ENCODE results near the gene FCN2. TPM values are rescaled to one million over a fixed set of nuclear protein-coding genes. Genes with fewer than 3 reads are reported as not detected.

The FCN2 gene
- total RNA-seq, 1 donor from 2014 or later: 1.0 TPM

DNA sequence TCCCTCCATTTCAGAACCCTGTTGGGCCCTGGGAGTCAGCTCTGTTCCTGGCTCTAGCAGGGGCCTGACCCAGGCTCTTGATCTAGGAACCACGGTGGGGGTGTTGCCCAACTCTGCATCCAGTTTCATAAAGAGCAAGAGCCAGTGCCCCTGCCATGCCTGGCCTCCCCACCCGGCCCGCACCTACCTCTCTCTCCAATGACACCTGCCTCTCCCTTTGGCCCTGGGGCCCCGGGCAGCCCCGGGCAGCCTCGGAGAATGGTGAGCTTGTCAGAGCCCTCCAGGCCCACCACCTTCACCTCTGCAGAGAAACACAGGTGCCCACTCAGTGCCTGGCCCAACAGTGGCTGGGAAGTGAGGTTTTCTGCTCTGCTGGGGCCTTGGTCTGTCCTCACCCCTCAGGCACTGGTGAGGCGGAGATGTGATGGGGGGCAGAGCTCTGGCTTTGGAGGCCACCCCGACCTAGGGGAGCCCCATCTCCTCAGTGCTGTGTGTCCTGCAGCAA, 35.6 kb downstream of the FCN2 start:
- Histone ChIP-seq H3K9ac (ENCODE audit: low read depth in 1 of 3, low read length in 3 of 3) (no peak overlapping the region), H3K4me3 (ENCODE audit: low read length in 3 of 3) (no peak overlapping the region), H3K36me3 (ENCODE audit: control insufficient read depth in 3 of 3, insufficient read depth in 3 of 3, low read length in 3 of 3) (no peaks in the 10 kb centered on the region), H3K27me3 (ENCODE audit: control insufficient read depth in 3 of 3, insufficient read depth in 3 of 3, low read length in 3 of 3) (peaks cover 23 to 36% (median 33%) of the 10 kb centered on the region in 3 donors), H3K4me1 (ENCODE audit: control insufficient read depth in 3 of 3, insufficient read depth in 3 of 3, low read length in 3 of 3) (no peaks in the 10 kb centered on the region), H3K27ac (ENCODE audit: low read depth, low read length) (no peak overlapping the region), H3K9me3 (ENCODE audit: control insufficient read depth in 3 of 3, low read length in 3 of 3) (peaks cover 0 to 4% (median 0%) of the 10 kb centered on the region in 3 donors)

DNA sequence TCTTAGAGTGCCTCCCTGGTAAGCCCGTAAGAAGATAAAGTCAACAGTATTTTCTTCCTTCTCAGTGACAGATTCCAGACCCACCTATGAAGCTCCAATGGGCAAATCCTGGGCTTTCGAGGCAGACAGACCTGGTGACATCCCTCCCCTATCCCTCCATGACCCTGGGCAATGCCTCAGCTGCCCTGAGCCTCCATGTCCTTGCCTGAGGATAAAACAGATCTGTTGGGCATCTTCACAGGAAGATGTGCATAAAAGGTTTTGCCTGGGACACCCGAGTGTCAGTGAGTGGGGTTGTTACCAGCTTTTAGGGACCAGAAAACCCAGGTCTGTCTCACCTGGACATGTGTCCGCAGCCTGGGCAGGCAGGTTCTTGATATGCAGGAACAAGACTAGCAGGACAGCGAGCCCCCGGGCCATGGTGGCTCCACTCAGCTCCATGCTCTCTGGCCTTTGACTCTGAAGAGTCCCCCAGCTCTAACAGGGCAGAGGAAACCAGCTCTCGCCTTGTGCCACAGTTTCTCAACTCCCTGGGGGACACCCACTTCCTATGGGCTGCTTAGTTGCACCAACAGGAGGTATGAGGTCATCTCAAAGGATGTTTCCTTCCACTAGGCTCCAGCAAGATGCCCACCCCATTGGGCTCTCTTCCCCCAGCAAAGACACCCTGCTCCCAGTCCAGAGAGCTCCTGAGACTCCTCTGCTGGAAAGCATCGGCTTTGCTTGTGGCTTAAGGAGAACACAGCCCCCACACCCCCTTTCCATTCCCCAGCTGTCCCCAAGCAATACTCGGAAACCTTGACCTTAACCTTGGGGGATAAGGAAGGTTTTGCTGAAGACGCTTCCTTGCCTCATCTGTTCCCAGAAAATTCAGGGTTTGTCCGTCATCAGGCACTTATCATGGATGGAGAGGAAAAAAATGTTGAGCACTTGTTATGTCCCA, 37.1 kb downstream of the FCN2 start, which contains the start of gene FCN1:
Gene FCN1 (minus strand): TSS at position 482 of the 943 bp plus-strand sequence. CDS start 41 bp downstream, at position 441.
- no peak within 1 kb of the TSS for H3K27ac ChIP-seq (ENCODE audit: low read depth, low read length)
- no peak within 1 kb of the TSS for H3K4me3 ChIP-seq (ENCODE audit: low read length in 3 of 3)

DNA sequence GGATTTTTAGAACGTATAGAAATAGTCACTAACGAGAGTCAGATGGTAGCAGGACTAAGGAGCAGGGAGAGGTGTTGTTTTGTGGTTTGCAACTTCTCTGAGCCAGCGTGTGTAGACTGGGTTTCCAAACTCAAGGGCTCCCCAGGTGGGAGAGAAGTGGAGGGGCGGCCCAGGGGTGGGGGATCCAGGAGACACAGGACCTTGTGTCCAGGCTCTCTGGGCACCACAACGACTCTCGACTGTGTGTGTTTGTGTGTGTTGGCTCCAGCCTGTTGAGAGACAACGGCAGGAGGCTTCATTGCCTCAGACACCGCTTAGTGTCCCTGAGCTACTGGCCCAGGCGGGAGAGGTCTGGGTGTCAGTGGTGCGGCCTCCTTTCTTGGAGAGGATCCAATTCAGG, 38.0 kb downstream of the FCN2 start:
- no peak overlapping the region for H3K27ac ChIP-seq (ENCODE audit: low read depth, low read length)
- no peaks in the 10 kb centered on the region for H3K4me1 ChIP-seq (ENCODE audit: control insufficient read depth in 3 of 3, insufficient read depth in 3 of 3, low read length in 3 of 3)
- H3K36me3 ChIP-seq (ENCODE audit: control insufficient read depth in 3 of 3, insufficient read depth in 3 of 3, low read length in 3 of 3): no peaks in the 10 kb centered on the region
- H3K27me3 ChIP-seq (ENCODE audit: control insufficient read depth in 3 of 3, insufficient read depth in 3 of 3, low read length in 3 of 3): peaks cover 13 to 26% (median 22%) of the 10 kb centered on the region in 3 donors
- H3K9ac ChIP-seq (ENCODE audit: low read depth in 1 of 3, low read length in 3 of 3): no peak overlapping the region
- H3K9me3 ChIP-seq (ENCODE audit: control insufficient read depth in 3 of 3, low read length in 3 of 3): peaks cover 0 to 4% (median 0%) of the 10 kb centered on the region in 3 donors
- no peak overlapping the region for H3K4me3 ChIP-seq (ENCODE audit: low read length in 3 of 3)

More for the DNA sequence above, 37.1 kb downstream of the FCN2 start, which contains the start of gene FCN1:
- peaks cover 0 to 4% (median 0%) of the 10 kb centered on the region in 3 donors for H3K9me3 ChIP-seq (ENCODE audit: control insufficient read depth in 3 of 3, low read length in 3 of 3)
- peaks cover 15 to 27% (median 27%) of the 10 kb centered on the region in 3 donors for H3K27me3 ChIP-seq (ENCODE audit: control insufficient read depth in 3 of 3, insufficient read depth in 3 of 3, low read length in 3 of 3)
- H3K9ac ChIP-seq (ENCODE audit: low read depth in 1 of 3, low read length in 3 of 3): no peak within 1 kb of the TSS
- H3K4me1 ChIP-seq (ENCODE audit: control insufficient read depth in 3 of 3, insufficient read depth in 3 of 3, low read length in 3 of 3): no peaks in the 10 kb centered on the region
- no peaks in the 10 kb centered on the region for H3K36me3 ChIP-seq (ENCODE audit: control insufficient read depth in 3 of 3, insufficient read depth in 3 of 3, low read length in 3 of 3)

DNA sequence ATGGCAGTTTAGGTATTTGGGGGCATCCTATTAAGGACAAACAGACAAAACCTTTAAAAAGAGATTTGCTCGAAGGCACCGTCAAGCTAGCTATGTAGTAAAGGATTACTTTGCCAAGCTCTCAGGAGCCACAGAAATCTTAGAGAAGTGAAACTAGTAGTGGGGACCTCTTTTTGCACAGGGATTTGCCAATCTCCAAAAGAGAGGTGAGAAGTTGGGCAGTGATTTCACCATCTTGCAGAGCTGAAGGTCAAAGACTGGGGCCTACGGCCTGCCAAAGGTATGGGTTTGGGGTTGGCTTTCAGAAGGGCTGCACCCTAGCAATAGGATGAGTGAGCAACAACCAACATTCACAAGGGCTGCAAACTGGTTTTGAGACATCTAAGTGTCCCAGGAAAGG, 38.7 kb downstream of the FCN2 start:
- H3K36me3 ChIP-seq (ENCODE audit: control insufficient read depth in 3 of 3, insufficient read depth in 3 of 3, low read length in 3 of 3): no peaks in the 10 kb centered on the region
- peaks cover 0 to 4% (median 0%) of the 10 kb centered on the region in 3 donors for H3K9me3 ChIP-seq (ENCODE audit: control insufficient read depth in 3 of 3, low read length in 3 of 3)
- H3K27me3 ChIP-seq (ENCODE audit: control insufficient read depth in 3 of 3, insufficient read depth in 3 of 3, low read length in 3 of 3): peaks cover 13 to 27% (median 23%) of the 10 kb centered on the region in 3 donors
- no peak overlapping the region for H3K27ac ChIP-seq (ENCODE audit: low read depth, low read length)
- H3K4me1 ChIP-seq (ENCODE audit: control insufficient read depth in 3 of 3, insufficient read depth in 3 of 3, low read length in 3 of 3): no peaks in the 10 kb centered on the region
- no peak overlapping the region for H3K9ac ChIP-seq (ENCODE audit: low read depth in 1 of 3, low read length in 3 of 3)
- no peak overlapping the region for H3K4me3 ChIP-seq (ENCODE audit: low read length in 3 of 3)

DNA sequence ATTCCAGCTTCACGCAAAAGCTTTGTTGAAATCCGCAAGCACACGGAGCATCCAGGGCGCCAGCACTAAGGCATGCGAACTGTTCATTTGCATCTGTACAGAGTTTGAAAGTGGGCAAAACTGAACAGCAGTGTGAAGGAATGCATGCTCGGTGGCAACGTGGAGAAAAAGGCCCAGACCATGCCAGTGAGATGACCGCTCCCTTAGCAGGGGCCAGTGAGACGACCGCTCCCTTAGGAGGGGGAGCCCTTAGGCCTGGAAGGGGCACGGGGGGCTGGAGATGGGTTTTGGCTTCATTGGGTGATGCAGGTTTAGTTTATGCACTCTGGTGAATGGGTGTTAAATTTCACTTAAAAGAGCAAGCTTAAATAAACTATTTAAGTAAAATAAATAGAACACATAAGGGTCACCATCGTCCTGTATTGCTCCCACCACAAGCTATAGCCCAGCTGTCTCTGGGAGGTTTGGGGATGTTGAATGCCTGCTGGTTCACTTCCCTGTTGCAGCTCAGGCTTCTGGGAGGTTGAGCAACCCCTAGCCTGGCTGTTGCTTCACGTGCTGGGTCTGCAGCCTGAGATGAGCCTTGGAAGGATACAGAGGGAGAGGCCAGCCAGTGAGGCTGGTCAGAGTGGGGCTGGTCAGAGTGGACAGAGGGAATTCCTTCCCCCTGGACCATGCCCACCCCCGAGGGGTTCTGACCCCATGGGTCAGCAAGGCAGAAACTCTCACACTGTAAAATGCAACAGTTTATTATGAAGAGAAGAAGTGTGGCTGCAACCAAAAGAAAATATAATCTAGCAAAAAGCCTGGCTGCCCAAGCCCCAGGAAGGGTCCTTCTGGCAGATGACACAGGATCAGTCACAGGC, 41.7 kb downstream of the FCN2 start:
- no peak overlapping the region for H3K27ac ChIP-seq (ENCODE audit: low read depth, low read length)
- no peaks in the 10 kb centered on the region for H3K36me3 ChIP-seq (ENCODE audit: control insufficient read depth in 3 of 3, insufficient read depth in 3 of 3, low read length in 3 of 3)
- H3K4me1 ChIP-seq (ENCODE audit: control insufficient read depth in 3 of 3, insufficient read depth in 3 of 3, low read length in 3 of 3): no peaks in the 10 kb centered on the region
- H3K27me3 ChIP-seq (ENCODE audit: control insufficient read depth in 3 of 3, insufficient read depth in 3 of 3, low read length in 3 of 3): peaks cover 7 to 12% (median 11%) of the 10 kb centered on the region in 3 donors
- peaks cover 0 to 4% (median 0%) of the 10 kb centered on the region in 3 donors for H3K9me3 ChIP-seq (ENCODE audit: control insufficient read depth in 3 of 3, low read length in 3 of 3)
- H3K9ac ChIP-seq (ENCODE audit: low read depth in 1 of 3, low read length in 3 of 3): no peak overlapping the region
- no peak overlapping the region for H3K4me3 ChIP-seq (ENCODE audit: low read length in 3 of 3)

DNA sequence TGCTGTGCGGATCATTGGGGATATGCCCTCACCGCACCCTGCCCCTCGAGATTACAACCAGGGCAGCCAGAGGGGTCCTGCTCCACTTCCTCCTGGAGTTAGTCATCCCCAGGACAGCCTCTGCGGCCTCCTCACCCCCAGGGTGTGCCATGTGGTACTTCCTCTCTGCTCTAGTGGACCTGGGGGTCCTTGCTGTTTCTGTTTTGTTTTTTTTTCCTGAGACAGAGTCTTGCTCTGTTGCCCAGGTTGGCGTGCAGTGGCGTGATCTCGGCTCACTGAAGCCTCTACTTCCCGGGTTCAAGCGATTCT, 42.3 kb downstream of the FCN2 start:
- Histone ChIP-seq H3K9ac (ENCODE audit: low read depth in 1 of 3, low read length in 3 of 3) (no peak overlapping the region), H3K9me3 (ENCODE audit: control insufficient read depth in 3 of 3, low read length in 3 of 3) (peaks cover 0 to 4% (median 0%) of the 10 kb centered on the region in 3 donors), H3K4me1 (ENCODE audit: control insufficient read depth in 3 of 3, insufficient read depth in 3 of 3, low read length in 3 of 3) (no peaks in the 10 kb centered on the region), H3K4me3 (ENCODE audit: low read length in 3 of 3) (no peak overlapping the region), H3K27me3 (ENCODE audit: control insufficient read depth in 3 of 3, insufficient read depth in 3 of 3, low read length in 3 of 3) (peaks cover 6 to 7% (median 7%) of the 10 kb centered on the region in 3 donors), H3K36me3 (ENCODE audit: control insufficient read depth in 3 of 3, insufficient read depth in 3 of 3, low read length in 3 of 3) (no peaks in the 10 kb centered on the region), H3K27ac (ENCODE audit: low read depth, low read length) (no peak overlapping the region)

DNA sequence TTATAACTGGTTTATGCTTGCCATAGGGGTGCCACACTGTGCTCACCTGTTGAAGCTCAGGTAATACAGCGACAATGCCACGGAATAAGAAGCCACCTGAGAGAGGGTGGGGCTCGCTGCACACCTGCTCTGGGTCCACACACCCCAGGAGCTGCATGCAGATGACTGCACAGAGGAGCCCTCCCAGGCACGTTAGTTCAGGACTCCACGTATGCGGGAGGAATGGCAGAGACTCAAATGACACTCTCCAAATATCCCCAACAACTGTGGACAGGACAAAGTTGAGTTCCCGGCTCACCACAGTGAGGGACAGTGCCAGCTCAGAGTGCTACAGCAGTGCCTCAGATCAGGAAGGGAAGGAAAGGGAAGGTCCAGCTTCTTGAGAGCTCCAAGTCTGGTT, 42.9 kb downstream of the FCN2 start:
- Histone ChIP-seq H3K36me3 (ENCODE audit: control insufficient read depth in 3 of 3, insufficient read depth in 3 of 3, low read length in 3 of 3) (no peaks in the 10 kb centered on the region), H3K4me1 (ENCODE audit: control insufficient read depth in 3 of 3, insufficient read depth in 3 of 3, low read length in 3 of 3) (no peaks in the 10 kb centered on the region), H3K27me3 (ENCODE audit: control insufficient read depth in 3 of 3, insufficient read depth in 3 of 3, low read length in 3 of 3) (peaks cover 5 to 7% (median 6%) of the 10 kb centered on the region in 3 donors), H3K4me3 (ENCODE audit: low read length in 3 of 3) (no peak overlapping the region), H3K9me3 (ENCODE audit: control insufficient read depth in 3 of 3, low read length in 3 of 3) (peaks cover 0 to 4% (median 0%) of the 10 kb centered on the region in 3 donors), H3K9ac (ENCODE audit: low read depth in 1 of 3, low read length in 3 of 3) (no peak overlapping the region), H3K27ac (ENCODE audit: low read depth, low read length) (no peak overlapping the region)

DNA sequence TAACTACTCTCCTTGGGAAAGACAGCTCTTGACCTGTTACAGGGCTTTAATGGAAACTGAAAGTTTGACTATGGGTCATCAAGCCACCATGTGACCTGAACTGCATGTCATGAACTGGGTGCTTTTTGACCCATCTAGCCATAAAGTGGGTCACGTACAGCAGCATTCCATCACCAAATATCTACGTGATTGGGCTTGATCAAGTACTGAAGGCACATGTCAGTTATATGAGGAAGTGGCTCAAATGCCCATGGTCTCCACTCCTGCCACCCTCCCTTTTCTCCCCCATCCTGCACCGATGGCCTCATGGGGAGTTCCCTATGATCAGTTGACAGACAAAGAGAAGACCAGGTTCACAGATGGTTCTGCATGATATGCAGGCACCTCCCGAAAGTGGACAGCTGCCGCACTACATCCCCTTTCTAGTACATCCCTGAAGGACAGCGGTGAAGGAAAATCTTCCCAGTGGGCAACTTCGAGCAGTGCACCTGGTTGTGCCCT, 44.5 kb downstream of the FCN2 start:
- H3K27me3 ChIP-seq (ENCODE audit: control insufficient read depth in 3 of 3, insufficient read depth in 3 of 3, low read length in 3 of 3): peaks cover 7 to 20% (median 7%) of the 10 kb centered on the region in 3 donors
- H3K27ac ChIP-seq (ENCODE audit: low read depth, low read length): no peak overlapping the region
- H3K9ac ChIP-seq (ENCODE audit: low read depth in 1 of 3, low read length in 3 of 3): no peak overlapping the region
- no peaks in the 10 kb centered on the region for H3K9me3 ChIP-seq (ENCODE audit: control insufficient read depth in 3 of 3, low read length in 3 of 3)
- no peak overlapping the region for H3K4me3 ChIP-seq (ENCODE audit: low read length in 3 of 3)
- H3K36me3 ChIP-seq (ENCODE audit: control insufficient read depth in 3 of 3, insufficient read depth in 3 of 3, low read length in 3 of 3): no peaks in the 10 kb centered on the region
- peaks cover 0 to 6% (median 2%) of the 10 kb centered on the region in 3 donors for H3K4me1 ChIP-seq (ENCODE audit: control insufficient read depth in 3 of 3, insufficient read depth in 3 of 3, low read length in 3 of 3)

DNA sequence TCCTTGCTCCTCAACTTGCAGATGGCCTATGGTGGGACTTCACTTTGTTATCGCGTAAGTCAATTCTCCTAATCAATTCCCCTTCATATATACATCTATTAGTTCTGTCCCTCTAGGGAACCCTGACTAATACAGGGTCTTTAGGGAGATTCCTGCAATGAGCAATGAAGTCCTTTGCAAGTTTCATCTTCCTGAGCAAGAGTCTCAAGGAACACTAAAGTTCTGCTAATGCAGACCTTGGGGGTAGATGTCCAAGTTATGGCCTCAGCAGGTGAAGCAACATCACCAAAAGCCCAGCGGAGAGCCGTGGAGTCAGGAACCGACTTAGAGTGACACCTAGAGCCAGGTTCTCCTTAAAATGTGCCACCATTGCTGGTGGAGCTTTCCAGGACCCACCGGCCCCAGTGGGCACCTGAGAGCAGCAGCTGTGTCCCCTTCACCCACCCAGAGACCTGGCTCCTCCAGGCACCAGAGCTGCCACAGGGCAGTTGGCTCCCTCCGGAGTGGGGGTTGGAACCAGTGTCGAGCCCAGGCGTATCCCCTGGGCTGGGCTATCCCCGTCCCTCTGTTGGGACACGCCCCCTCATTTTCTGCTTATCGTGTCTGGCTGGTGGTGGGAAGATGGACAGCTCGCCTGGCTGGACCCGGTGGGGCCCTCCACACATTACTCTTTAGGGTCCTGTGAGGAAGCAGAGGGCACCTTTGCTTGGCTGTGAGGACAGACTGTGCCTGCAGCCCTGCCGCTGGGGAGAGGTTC, 48.0 kb downstream of the FCN2 start:
- Histone ChIP-seq H3K9me3 (ENCODE audit: control insufficient read depth in 3 of 3, low read length in 3 of 3) (no peaks in the 10 kb centered on the region), H3K9ac (ENCODE audit: low read depth in 1 of 3, low read length in 3 of 3) (no peak overlapping the region), H3K27ac (ENCODE audit: low read depth, low read length) (no peak overlapping the region), H3K4me1 (ENCODE audit: control insufficient read depth in 3 of 3, insufficient read depth in 3 of 3, low read length in 3 of 3) (peaks cover 0 to 6% (median 2%) of the 10 kb centered on the region in 3 donors), H3K36me3 (ENCODE audit: control insufficient read depth in 3 of 3, insufficient read depth in 3 of 3, low read length in 3 of 3) (no peaks in the 10 kb centered on the region), H3K4me3 (ENCODE audit: low read length in 3 of 3) (no peak overlapping the region), H3K27me3 (ENCODE audit: control insufficient read depth in 3 of 3, insufficient read depth in 3 of 3, low read length in 3 of 3) (peaks cover 16 to 31% (median 21%) of the 10 kb centered on the region in 3 donors)
